ENCODE results near the gene RBBP8NL. TPM values are rescaled to one million over a fixed set of nuclear protein-coding genes. Genes with fewer than 3 reads are reported as not detected.

RBBP8NL gene
- total and polyA plus RNA-seq, 5 donors from 2014 or later, result not detected

- Histone ChIP-seq H3K9me3 (ENCODE audit: control insufficient read depth in 2 of 2, low read length in 2 of 2) (no peaks in the 10 kb centered on the region), H3K36me3 (ENCODE audit: control insufficient read depth, insufficient read depth, low read length) (no peaks in the 10 kb centered on the region), H3K27ac (ENCODE audit: insufficient read depth, low read length, poor library complexity, severe bottlenecking) (no peak overlapping the region), H3K4me3 (ENCODE audit: low read depth, low read length) (no peak overlapping the region), H3K4me1 (ENCODE audit: control insufficient read depth, insufficient read depth, low read length, poor library complexity, severe bottlenecking) (peaks cover 14% of the 10 kb centered on the region), H3K27me3 (ENCODE audit: control insufficient read depth, insufficient read depth, low read length) (no peaks in the 10 kb centered on the region)
- H3K36me3 Mint-ChIP-seq, result no peaks in the 10 kb centered on the region
- no peak for DNase-seq
- H3K4me3 Mint-ChIP-seq, result peak overlapping the region in 1 of 4 donors; percentile 17
- H3K27ac Mint-ChIP-seq, result no peak overlapping the region
- H3K4me1 Mint-ChIP-seq, result peaks cover 0 to 1% (median 0%) of the 10 kb centered on the region in 4 donors
- peaks cover 22% of the 10 kb centered on the region for H3K27me3 Mint-ChIP-seq
- no peak for ATAC-seq (ENCODE audit: low read depth in 2 of 2)
- no peaks in the 10 kb centered on the region for H3K9me3 Mint-ChIP-seq
These were observed 64.8 kb downstream of the RBBP8NL start for GRCh38 chr20:62362590-62362940.

- peaks cover 22% of the 10 kb centered on the region for H3K27me3 Mint-ChIP-seq
- H3K27me3 ChIP-seq (ENCODE audit: control insufficient read depth, insufficient read depth, low read length), result no peaks in the 10 kb centered on the region
- no peak overlapping the region for H3K4me3 Mint-ChIP-seq
- ATAC-seq (ENCODE audit: low read depth in 2 of 2) (no peak), DNase-seq (no peak)
- no peak overlapping the region for H3K4me3 ChIP-seq (ENCODE audit: low read depth, low read length)
- peaks cover 11% of the 10 kb centered on the region for H3K4me1 ChIP-seq (ENCODE audit: control insufficient read depth, insufficient read depth, low read length, poor library complexity, severe bottlenecking)
- H3K36me3 ChIP-seq (ENCODE audit: control insufficient read depth, insufficient read depth, low read length), result no peaks in the 10 kb centered on the region
- no peak overlapping the region for H3K27ac Mint-ChIP-seq
- H3K27ac ChIP-seq (ENCODE audit: insufficient read depth, low read length, poor library complexity, severe bottlenecking), result no peak overlapping the region
- H3K9me3 Mint-ChIP-seq, result no peaks in the 10 kb centered on the region
- H3K9me3 ChIP-seq (ENCODE audit: control insufficient read depth in 2 of 2, low read length in 2 of 2), result no peaks in the 10 kb centered on the region
- H3K36me3 Mint-ChIP-seq, result no peaks in the 10 kb centered on the region
- no peaks in the 10 kb centered on the region for H3K4me1 Mint-ChIP-seq
These were observed 65.3 kb downstream of the RBBP8NL start for GRCh38 chr20:62361799-62362589.

GRCh38 chr20:62360854-62361798, 66.2 kb downstream of the RBBP8NL start:
- Mint-ChIP-seq H3K36me3 (no peaks in the 10 kb centered on the region), H3K9me3 (no peaks in the 10 kb centered on the region), H3K27me3 (peaks cover 22% of the 10 kb centered on the region), H3K4me3 (no peak overlapping the region), H3K27ac (no peak overlapping the region), H3K4me1 (no peaks in the 10 kb centered on the region)
- no peaks in the 10 kb centered on the region for H3K27me3 ChIP-seq (ENCODE audit: control insufficient read depth, insufficient read depth, low read length)
- ATAC-seq (ENCODE audit: low read depth in 2 of 2) (no peak), DNase-seq (no peak)
- H3K4me3 ChIP-seq (ENCODE audit: low read depth, low read length), result no peak overlapping the region
- no peaks in the 10 kb centered on the region for H3K9me3 ChIP-seq (ENCODE audit: control insufficient read depth in 2 of 2, low read length in 2 of 2)
- H3K4me1 ChIP-seq (ENCODE audit: control insufficient read depth, insufficient read depth, low read length, poor library complexity, severe bottlenecking), result peaks cover 3% of the 10 kb centered on the region
- no peak overlapping the region for H3K27ac ChIP-seq (ENCODE audit: insufficient read depth, low read length, poor library complexity, severe bottlenecking)
- no peaks in the 10 kb centered on the region for H3K36me3 ChIP-seq (ENCODE audit: control insufficient read depth, insufficient read depth, low read length)

Other genes starting within 250 kb of the RBBP8NL start
- 17.5 TPM for gene MTG2, start 244.5 kb downstream of the RBBP8NL start, total RNA-seq
- 10 to 100 TPM; 18.7 to 23.6 (median 20.4) TPM for gene MTG2, start 244.5 kb downstream of the RBBP8NL start, polyA plus RNA-seq
- gene HRH3, start 207.3 kb downstream of the RBBP8NL start, total RNA-seq, result not detected
- gene HRH3, start 207.3 kb downstream of the RBBP8NL start, polyA plus RNA-seq, result not detected
- 85.2 TPM for gene OSBPL2, start 189.0 kb downstream of the RBBP8NL start, total RNA-seq
- gene OSBPL2, start 189.0 kb downstream of the RBBP8NL start, polyA plus RNA-seq, result 10 to 100 TPM; 19.3 to 23.3 (median 22.0) TPM
- gene ADRM1, start 124.5 kb downstream of the RBBP8NL start, total RNA-seq, result 67.9 TPM
- 100 to 1,000 TPM in 3 of 4 donors, 10 to 100 TPM in 1; 89.4 to 117 (median 103) TPM for gene ADRM1, start 124.5 kb downstream of the RBBP8NL start, polyA plus RNA-seq
- 0.91 TPM for gene LAMA5, start 60.2 kb downstream of the RBBP8NL start, total RNA-seq
- under 1 TPM in 1 of 4 donors, not detected in 3; 0.30 TPM for gene LAMA5, start 60.2 kb downstream of the RBBP8NL start, polyA plus RNA-seq
- 1,991 TPM for gene RPS21, start 40.4 kb downstream of the RBBP8NL start, total RNA-seq
- 1,000 to 10,000 TPM; 1,945 to 3,094 (median 2,628) TPM for gene RPS21, start 40.4 kb downstream of the RBBP8NL start, polyA plus RNA-seq
- gene CABLES2, start 20.3 kb downstream of the RBBP8NL start, total RNA-seq, result 7.0 TPM
- 1 to 10 TPM in 2 of 4 donors, under 1 TPM in 2; 0.49 to 1.7 (median 1.1) TPM for gene CABLES2, start 20.3 kb downstream of the RBBP8NL start, polyA plus RNA-seq
- not detected for gene GATA5, start 48.5 kb upstream of the RBBP8NL start, total RNA-seq
- gene GATA5, start 48.5 kb upstream of the RBBP8NL start, polyA plus RNA-seq, result not detected
- gene SLCO4A1, start 215.0 kb upstream of the RBBP8NL start, total RNA-seq, result 7.4 TPM
- 1 to 10 TPM; 1.8 to 2.9 (median 2.7) TPM for gene SLCO4A1, start 215.0 kb upstream of the RBBP8NL start, polyA plus RNA-seq